PC-3 (cell line): Measurements from ENCODE around the gene FBN2.

Experiments used
- EZH2 ChIP-seq: fragments of 300-600 bp; sonication (generic); IDR thresholded peaks from one replicate; pipeline ENCODE4 v1.6.1; 2017; ENCODE audit warnings: antibody characterized with exemption, mild to moderate bottlenecking, low read length; ENCODE audit not compliant: unreplicated experiment
- TF ChIP-seq, protein P1 (sequence below): fragments of 300-600 bp; sonication (generic); conservative IDR thresholded peaks from 2 replicates; pipeline ENCODE4 v1.5.1; 2017; ENCODE audit warnings: antibody characterized with exemption, low read depth, mild to moderate bottlenecking, low read length

DNA sequence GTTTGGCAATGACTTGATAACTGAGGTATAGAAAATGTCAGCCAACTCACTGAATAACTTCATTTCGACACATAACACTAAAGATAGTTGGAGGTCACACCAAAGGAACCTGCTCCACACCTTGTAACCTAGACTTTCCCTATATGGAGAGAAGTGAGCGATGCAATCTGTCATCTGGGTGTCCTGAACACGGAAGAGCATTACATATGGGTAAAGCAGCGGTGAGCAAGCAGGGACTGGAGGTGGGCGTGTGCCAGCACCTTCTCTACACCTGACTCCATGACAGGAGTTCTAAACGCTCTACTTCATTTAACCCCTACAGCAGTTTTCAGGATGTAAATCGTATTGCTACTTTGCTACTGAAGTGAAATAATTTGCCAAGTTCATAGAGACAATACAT, 301.7 kb downstream of the FBN2 start:
- TF ChIP-seq, protein P1, sequence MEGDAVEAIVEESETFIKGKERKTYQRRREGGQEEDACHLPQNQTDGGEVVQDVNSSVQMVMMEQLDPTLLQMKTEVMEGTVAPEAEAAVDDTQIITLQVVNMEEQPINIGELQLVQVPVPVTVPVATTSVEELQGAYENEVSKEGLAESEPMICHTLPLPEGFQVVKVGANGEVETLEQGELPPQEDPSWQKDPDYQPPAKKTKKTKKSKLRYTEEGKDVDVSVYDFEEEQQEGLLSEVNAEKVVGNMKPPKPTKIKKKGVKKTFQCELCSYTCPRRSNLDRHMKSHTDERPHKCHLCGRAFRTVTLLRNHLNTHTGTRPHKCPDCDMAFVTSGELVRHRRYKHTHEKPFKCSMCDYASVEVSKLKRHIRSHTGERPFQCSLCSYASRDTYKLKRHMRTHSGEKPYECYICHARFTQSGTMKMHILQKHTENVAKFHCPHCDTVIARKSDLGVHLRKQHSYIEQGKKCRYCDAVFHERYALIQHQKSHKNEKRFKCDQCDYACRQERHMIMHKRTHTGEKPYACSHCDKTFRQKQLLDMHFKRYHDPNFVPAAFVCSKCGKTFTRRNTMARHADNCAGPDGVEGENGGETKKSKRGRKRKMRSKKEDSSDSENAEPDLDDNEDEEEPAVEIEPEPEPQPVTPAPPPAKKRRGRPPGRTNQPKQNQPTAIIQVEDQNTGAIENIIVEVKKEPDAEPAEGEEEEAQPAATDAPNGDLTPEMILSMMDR = no peak
- no peak for TF ChIP-seq EZH2
